Fibroblast of the aortic adventitia (primary cell): ENCODE results near the gene CLCN7. TPM values are rescaled to one million over a fixed set of nuclear protein-coding genes. Genes with fewer than 3 reads are reported as not detected.

ENCODE experiments used
- DNase-seq: peaks from one replicate; pipeline ENCODE4 v3.0.0-alpha.2; 2010; ENCODE audit warnings: low read depth
- H3K4me3 ChIP-seq: 2 replicates; pipeline ENCODE4 v1.5.1; 2011; ENCODE audit warnings: low read depth, mild to moderate bottlenecking, control low read depth, low read length, moderate library complexity
- CTCF ChIP-seq: IDR thresholded peaks from 2 replicates; pipeline ENCODE4 v1.5.1; 2011; ENCODE audit warnings: mild to moderate bottlenecking, low read length, control low read depth, inconsistent platforms; ENCODE audit not compliant: insufficient read depth
- total RNA-seq: library from RNA; depleted of rRNA; stranded (reverse); fragments of >200 nt; gene quantifications from 2 replicates; pipeline ENCODE4 v1.2.3, GENCODE V29; 2012; ENCODE audit warnings: low replicate concordance

Gene CLCN7
- total RNA-seq, 1 donor, result 64.8 TPM

- no peak for TF ChIP-seq CTCF
- no peak for DNase-seq
- no peak overlapping the region for H3K4me3 ChIP-seq
These were observed 14.2 kb downstream of the CLCN7 start for GRCh38 chr16:1460602-1461138.

GRCh38 chr16:1459967-1460366, 14.9 kb downstream of the CLCN7 start:
- no peak overlapping the region for H3K4me3 ChIP-seq
- no peak for DNase-seq
- TF ChIP-seq CTCF, result no peak

- no peak overlapping the region for H3K4me3 ChIP-seq
- no peak for TF ChIP-seq CTCF
- DNase-seq, result no peak
These were observed 15.9 kb downstream of the CLCN7 start for GRCh38 chr16:1458977-1459341.

GRCh38 chr16:1458336-1458976, 16.4 kb downstream of the CLCN7 start:
- TF ChIP-seq CTCF, result no peak
- DNase-seq, result no peak
- H3K4me3 ChIP-seq, result no peak overlapping the region

- H3K4me3 ChIP-seq, result no peak overlapping the region
- TF ChIP-seq CTCF, result no peak
- DNase-seq, result no peak
These were observed 17.2 kb downstream of the CLCN7 start for GRCh38 chr16:1457489-1458245.

- no peak for DNase-seq
- H3K4me3 ChIP-seq, result no peak overlapping the region
- no peak for TF ChIP-seq CTCF
These were observed 17.9 kb downstream of the CLCN7 start for GRCh38 chr16:1456951-1457350.
